Upper lobe of left lung (tissue), 4 donors: Measurements from ENCODE around the gene SFT2D1.

Experiments
- CTCF ChIP-seq, 6 experiments: fragments of 450-650 bp in 4 of 6; fragments of 200-600 bp in 2 of 6; sonication (generic) in 2 of 6; IDR thresholded peaks; one replicate each; pipeline ENCODE4 v1.5.1; 2016 to 2019; ENCODE audit warnings: antibody characterized with exemption in 6 of 6
- EP300 ChIP-seq, 4 donors: sonication (generic); formaldehyde crosslinking; IDR thresholded peaks; one replicate each; pipeline ENCODE4 v1.5.1; 2017; ENCODE audit warnings: antibody characterized with exemption in 4 of 4, control low read depth in 2 of 4

DNA sequence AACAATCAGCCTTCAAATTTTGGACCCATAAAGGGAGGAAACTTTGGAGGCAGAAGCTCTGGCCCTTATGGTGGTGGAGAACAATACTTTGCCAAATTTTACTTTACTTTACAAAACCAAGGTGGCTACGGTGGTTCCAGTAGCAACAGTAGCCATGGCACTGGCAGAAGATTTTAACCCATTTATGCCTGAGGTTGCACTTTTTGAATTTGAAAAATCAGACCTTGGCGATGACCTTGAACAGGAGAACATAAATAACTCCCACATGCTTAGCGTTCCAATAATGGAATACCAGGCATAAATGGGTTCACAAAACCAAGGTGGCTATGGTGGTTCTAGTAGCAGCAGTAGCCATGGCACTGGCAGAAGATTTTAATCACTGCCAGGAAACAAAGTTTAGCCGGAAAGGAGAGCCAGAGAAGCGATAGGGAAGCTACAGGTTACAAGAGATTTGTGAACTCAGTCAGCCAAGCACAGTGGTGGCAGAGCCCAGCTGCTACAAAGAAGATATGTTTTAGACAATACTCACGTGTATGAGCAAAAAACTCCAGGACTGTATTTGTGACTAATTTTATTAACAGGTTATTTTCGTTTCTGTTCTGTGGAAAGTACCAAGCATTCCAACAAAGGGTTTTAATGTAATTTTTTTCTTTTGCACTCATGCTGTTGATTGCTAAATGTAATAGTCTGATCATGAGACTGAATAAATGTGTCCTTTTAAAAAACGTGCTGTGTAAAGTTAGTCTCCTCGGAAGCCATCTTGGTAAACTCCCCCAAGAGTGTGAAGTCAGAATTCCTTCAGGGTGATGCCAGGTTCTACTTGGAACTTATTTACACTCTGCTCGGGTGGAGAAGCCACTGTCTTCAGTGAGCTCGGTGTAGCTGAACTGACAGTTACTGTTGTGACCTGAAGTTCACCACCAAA is 6.7 kb downstream of the SFT2D1 start:
- TF ChIP-seq CTCF (IDR thresholded peaks at IDR 0.05) (no peak), EP300 (IDR thresholded peaks at IDR 0.05) (no peak)
